Hematopoietic multipotent progenitor cell (in vitro differentiated cells): ENCODE measurements around the gene C11orf21. TPM values are rescaled to one million over a fixed set of nuclear protein-coding genes. Genes with fewer than 3 reads are reported as not detected.

Source experiments
- DNase-seq, 3 donors: peaks; one replicate each; pipeline ENCODE4 v3.0.0-alpha.2; 2011 to 2015; ENCODE audit warnings: low read depth in 2 of 3, low spot score in 2 of 3
- total RNA-seq: library from RNA; depleted of rRNA; stranded (reverse); fragments of >200 nt; gene quantifications from one replicate; pipeline ENCODE4 v1.2.3, GENCODE V29; 2012

C11orf21 gene
- total RNA-seq, 1 donor: 56.3 TPM

- DNase-seq: no peak
Observed at GRCh38 chr11:2273311-2273710, 28.4 kb downstream of the C11orf21 start.

- DNase-seq: no peak
Observed at GRCh38 chr11:2272946-2273280, 28.8 kb downstream of the C11orf21 start.

GRCh38 chr11:2272228-2272945 lies 29.3 kb downstream of the C11orf21 start:
- DNase-seq: no peak

DNA sequence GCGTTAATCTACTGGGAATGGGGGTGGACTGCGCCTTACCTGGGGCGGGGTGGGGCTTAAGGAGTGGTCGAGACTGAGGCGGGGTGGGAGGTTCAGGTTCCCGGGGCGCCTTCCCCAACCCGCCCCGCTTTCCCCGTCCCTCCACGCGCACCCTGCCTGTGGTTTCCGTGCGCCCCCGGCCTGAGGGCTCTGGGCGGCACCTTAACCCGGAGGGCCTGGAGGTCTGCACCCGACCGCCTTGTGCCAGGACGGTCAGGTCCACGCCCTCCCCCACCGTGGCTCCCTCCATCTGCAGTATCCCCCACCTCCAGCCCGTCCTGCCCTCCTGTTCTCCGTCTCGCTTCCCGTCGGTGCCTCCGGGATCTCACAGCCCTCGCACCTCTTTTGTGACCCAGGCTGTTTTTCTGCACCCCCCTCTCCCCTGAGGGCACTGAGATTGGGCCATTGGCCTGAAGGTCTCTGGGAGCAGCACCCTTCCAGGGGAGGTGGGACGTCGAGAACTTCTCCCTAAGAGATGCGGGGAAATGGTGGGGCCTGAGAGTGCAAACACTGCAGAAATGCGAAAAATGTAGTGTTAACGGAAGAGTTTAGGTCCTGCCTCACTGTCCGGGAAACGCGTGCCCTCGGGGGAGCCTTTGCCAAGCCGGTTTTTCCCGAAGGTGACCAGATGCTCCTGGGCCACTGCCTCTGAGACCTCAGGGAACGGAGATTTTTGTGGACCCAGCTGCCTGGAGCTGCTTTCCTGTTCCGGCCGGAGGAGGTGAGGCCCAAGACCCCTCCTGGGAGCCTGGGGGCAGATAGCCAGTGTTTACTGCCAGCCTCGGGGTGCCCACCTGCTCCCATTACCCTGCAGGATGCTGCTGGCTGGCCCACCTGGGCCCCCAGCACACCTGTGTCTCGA lies 30.1 kb downstream of the C11orf21 start:
- no peak for DNase-seq

GRCh38 chr11:2271077-2271326 lies 30.7 kb downstream of the C11orf21 start:
- peak in 2 of 3 donors; percentile 65 to 72 for DNase-seq

- DNase-seq: peak in 2 of 3 donors; percentile 14 to 17
Observed at GRCh38 chr11:2270322-2271076, 31.2 kb downstream of the C11orf21 start, which contains the start of gene ASCL2. ASCL2 (minus strand) TSS chr11:2270588; CDS start chr11:2270332, 256 bp downstream.

DNA sequence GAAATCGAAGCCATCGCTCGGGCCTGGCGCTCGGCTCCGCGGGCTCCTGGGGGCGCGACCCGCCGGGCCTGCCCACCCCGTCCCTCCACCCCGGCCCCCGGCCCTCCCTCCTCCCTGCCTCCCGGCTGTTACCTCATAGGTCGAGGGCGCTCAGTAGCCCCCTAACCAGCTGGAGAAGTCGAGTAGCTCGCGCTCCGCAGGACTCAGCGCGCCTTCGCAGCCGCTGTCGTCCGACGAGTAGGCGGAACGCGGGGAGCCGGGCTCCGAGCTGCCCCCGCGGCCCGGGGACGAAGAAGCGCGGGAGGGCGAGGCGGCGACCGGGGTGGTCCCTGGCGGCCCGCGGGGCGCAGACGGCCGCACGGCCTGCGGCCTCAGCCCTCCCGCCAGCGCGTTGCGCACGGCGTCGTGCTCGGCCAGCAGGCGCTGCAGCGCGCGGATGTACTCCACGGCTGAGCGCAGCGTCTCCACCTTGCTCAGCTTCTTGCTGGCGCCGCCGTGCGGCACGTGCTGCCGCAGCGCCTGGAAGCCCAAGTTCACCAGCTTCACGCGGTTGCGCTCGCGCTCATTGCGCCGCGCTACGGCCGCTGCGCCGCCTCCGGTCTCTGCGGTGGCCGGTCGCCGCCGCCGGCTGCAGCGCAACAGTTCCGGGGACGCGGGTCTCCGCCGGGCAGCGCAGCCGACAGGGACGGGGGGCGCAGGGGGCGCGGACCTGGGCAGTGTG lies 32.0 kb downstream of the C11orf21 start:
- DNase-seq: peak; percentile 11 to 69 (median 68)

- peak in 2 of 3 donors; percentile 74 to 84 for DNase-seq
Observed at GRCh38 chr11:2268729-2269600, 32.8 kb downstream of the C11orf21 start.

GRCh38 chr11:2267851-2268728 lies 33.6 kb downstream of the C11orf21 start:
- no peak for DNase-seq

- DNase-seq: no peak
Observed at GRCh38 chr11:2267306-2267850, 34.3 kb downstream of the C11orf21 start.

DNA sequence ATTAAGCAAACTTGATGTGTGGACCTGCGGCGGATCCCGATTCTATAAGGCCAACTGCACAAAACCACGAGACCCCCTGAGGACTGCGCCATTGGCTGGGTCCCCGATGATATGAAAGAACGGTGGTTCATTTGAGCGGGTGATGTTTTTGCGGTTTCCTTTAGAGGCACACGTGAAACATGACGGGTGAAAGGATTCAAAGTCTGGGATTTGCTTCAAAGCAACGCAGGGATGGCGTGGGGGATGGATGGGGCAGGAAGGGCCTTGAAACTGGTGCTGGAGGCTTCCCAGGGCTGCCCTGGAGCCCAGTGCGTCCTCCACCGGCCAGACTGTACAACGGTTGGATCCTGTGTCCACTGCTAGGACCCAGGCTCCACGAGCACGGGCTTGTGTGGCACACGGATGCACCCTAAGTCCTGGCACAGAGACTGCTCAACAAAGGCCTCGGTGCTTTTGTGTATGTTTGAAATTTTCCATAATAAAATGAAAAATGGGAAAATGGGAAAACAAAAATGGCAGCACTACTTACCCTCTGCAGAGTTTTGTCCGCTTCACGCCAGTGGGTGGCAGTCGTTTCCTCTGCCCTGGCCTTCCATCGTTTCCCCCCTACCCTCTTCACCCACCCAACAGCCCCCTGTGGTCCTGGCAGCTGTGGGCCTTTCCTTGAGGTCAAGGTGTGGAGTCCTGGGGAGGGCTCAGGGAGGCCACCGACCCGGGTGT lies 35.0 kb downstream of the C11orf21 start:
- DNase-seq: no peak

- DNase-seq: peak in 1 of 3 donors; percentile 7
Observed at GRCh38 chr11:2265854-2266585, 35.7 kb downstream of the C11orf21 start.

DNA sequence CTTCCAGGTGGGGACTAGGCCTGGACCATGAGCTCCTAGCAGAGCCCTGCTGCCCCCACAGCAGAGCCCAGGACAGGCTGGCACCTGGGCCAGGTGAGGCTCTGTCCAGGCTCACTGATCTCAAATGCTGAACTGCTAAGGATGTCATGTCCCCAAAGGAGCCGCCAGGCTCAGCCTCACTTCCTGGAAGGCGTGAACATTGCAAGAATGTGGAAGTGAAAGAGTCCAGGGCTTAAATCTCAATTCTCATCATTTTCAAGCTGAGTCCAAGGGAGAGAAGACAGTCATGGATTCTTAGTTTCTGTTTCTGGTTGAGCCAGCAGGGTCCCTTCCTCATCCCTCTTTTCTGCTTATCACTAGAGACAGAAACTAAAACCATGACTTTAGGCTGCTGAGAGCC lies 36.3 kb downstream of the C11orf21 start:
- peak in 2 of 3 donors; percentile 43 to 74 for DNase-seq

DNA sequence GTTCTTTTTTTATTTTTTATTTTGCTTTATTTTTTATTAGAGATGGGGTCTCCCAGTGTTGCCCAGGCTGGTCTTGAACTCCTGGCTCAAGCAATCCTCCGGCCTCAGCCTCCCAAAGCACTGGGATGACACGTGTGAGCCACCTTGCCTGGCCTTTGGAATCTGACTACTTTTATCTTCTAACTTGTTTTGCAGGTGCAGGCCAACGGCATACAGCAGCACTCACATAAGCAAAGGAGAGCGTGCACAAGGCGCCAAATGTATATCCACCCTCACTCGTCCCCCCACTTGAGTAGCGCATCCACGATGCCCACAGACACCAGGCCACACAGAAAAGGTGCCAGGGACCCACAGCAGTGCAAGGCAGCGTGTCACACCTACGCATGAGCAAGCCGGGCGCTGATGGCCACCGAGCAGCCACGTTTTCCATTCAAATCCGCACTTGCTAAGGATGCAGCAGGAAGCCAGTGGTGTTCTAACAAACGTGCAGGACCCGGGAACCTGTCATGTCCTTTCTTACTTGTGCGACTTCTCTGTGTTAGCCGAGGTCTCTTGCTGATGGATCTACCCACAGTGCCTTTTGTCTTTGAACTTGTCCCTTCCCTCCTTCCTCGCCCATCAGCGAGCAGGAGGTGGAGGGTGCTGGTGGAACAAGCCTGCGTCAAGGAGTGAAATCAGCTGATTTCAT lies 37.2 kb downstream of the C11orf21 start:
- DNase-seq: no peak

GRCh38 chr11:2263724-2264360 lies 37.9 kb downstream of the C11orf21 start:
- no peak for DNase-seq

DNA sequence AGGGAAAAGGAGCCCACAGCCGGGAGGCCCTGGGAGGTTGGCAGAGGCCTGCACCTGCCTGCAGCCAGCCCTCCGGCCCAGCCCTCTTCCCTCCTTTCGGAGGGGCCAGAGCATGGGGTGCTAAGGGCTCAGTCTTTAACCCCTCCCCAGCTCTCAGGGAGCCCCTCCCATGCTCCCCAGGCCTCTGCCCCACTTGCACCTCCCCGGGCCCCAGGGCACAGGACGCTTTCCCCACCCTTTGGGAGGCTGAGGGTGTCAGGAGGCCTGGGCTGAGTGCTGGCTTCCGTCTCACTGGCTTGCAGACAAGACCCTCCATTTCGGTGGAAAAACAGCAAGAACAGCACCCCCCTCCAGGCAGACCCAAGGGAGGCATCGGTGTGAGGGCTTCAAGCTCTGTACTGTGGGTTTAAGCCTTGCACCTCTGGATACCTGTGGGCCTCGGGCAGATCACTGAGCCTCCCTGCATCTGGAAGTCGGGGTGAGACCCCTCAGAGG lies 38.6 kb downstream of the C11orf21 start:
- no peak for DNase-seq
